ENCODE results near the gene NCOA1.

GRCh38 chr2:24448797-24449196 is 42.3 kb upstream of the NCOA1 start:
- TF ChIP-seq CTCF (IDR thresholded peaks at IDR 0.05; ENCODE audit: low read depth, low read length, poor library complexity, severe bottlenecking) (no peak), EZH2phosphoT487 (IDR thresholded peaks at IDR 0.05; ENCODE audit: borderline replicate concordance, low read length) (no peak)
